Measurements from ENCODE around the gene ASXL3.

The ASXL3 gene

DNA sequence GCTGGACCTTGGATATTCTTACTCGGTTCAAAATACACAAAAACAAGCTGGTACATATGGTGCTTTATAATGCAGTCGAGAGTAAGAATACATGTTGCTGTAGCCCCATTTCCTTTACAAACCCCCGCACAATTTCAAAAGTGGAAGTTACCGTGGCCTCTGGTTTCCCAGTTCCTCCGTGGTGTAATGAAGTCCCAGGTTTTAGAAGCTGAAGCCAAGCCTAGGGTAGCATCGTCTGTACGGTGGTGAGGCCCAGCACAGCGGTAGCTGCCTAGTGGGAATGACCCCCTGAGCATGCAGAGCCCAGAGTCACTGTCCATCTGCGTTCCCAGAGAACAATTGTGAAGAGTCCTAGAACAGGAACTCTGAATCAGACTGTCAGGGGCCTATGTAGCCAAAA is 171.8 kb downstream of the ASXL3 start:
- H3K27ac ChIP-seq = no peak overlapping the region
- H3K4me3 ChIP-seq = no peak overlapping the region
- TF ChIP-seq, protein P1, sequence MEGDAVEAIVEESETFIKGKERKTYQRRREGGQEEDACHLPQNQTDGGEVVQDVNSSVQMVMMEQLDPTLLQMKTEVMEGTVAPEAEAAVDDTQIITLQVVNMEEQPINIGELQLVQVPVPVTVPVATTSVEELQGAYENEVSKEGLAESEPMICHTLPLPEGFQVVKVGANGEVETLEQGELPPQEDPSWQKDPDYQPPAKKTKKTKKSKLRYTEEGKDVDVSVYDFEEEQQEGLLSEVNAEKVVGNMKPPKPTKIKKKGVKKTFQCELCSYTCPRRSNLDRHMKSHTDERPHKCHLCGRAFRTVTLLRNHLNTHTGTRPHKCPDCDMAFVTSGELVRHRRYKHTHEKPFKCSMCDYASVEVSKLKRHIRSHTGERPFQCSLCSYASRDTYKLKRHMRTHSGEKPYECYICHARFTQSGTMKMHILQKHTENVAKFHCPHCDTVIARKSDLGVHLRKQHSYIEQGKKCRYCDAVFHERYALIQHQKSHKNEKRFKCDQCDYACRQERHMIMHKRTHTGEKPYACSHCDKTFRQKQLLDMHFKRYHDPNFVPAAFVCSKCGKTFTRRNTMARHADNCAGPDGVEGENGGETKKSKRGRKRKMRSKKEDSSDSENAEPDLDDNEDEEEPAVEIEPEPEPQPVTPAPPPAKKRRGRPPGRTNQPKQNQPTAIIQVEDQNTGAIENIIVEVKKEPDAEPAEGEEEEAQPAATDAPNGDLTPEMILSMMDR (IDR thresholded peaks at IDR 0.05) = no peak
- no peak for DNase-seq (ENCODE audit: low spot score)

DNA sequence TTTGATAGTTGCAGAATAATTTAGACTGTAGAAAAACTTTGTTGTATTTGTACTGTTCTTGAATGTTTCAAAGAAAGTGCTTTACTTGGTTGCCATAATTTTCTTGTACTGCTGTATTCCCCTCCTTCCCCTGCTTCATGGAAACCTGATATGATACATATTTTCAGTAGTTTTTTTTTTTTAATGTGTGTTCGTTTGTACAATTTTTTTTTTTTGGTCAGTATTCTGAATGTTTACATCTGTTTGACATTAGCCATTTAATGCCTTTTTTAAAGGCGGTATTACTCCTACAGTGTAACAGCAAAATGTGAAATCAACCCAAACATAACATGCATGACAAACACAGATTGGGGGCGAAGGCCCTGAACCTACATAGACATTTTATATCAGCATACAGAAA is 172.3 kb downstream of the ASXL3 start:
- TF ChIP-seq, protein P1 (IDR thresholded peaks at IDR 0.05) = no peak
- no peak for DNase-seq (ENCODE audit: low spot score)
- H3K27ac ChIP-seq = no peak overlapping the region
- no peak overlapping the region for H3K4me3 ChIP-seq

DNA sequence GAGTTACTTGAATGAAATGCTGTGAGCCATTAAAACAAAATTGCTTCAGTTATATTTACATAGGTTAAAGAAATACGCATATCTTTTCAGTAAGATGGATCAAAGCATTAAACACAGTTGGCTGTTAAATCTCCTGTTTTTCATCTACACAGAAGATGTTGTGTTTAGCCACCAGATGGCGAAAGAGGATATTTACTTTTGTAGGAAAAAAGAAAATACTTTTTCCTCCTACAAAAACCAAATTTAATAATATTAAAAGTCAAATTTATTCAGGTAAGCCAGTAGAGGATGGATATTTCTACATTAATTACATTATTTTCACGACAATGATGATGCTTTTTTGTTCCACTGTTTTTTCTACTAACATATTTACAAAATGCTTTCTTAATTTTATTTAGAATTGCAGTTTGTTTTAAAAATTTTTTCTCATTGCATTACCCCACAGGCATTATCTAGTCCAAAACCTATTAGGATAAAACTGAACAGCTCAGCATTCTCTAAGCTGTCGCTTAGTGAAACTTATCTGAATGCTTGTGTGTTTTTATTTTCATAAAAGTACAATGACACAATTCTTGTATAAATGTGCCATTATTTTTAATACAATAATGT is 173.7 kb downstream of the ASXL3 start:
- no peak overlapping the region for H3K4me3 ChIP-seq
- no peak for DNase-seq (ENCODE audit: low spot score)
- TF ChIP-seq, protein P1 (IDR thresholded peaks at IDR 0.05) = no peak
- H3K27ac ChIP-seq = no peak overlapping the region

GRCh38 chr18:33755391-33755790 is 177.4 kb downstream of the ASXL3 start:
- H3K27ac ChIP-seq = no peak overlapping the region
- TF ChIP-seq, protein P1 (IDR thresholded peaks at IDR 0.05) = no peak
- DNase-seq (ENCODE audit: low spot score) = no peak
- H3K4me3 ChIP-seq = no peak overlapping the region

- DNase-seq (ENCODE audit: low spot score) = no peak
- TF ChIP-seq, protein P1 (IDR thresholded peaks at IDR 0.05) = no peak
- H3K4me3 ChIP-seq = no peak overlapping the region
- H3K27ac ChIP-seq = no peak overlapping the region
Measured at GRCh38 chr18:33755931-33756560, 178.0 kb downstream of the ASXL3 start.

DNA sequence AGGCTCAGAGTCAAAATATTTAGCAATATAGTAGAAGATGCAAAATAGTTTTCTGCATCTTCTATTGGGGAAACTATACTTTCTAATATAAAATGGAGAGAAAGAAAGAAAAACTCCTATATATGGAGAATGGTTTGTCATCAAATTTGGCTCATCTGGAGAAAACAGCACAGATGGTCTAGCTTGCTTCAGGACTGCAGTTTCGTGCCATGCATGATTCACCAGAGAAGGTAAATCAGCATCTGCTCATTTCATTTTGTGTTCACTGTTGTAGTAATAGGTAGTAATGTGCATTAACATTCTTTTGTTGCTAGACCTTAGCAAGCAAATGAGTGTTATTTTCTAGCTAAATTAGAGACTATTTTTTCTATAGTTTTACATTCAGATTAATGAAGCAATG is 179.0 kb downstream of the ASXL3 start:
- no peak overlapping the region for H3K4me3 ChIP-seq
- TF ChIP-seq, protein P1 (IDR thresholded peaks at IDR 0.05) = no peak
- DNase-seq (ENCODE audit: low spot score) = no peak
- H3K27ac ChIP-seq = no peak overlapping the region

DNA sequence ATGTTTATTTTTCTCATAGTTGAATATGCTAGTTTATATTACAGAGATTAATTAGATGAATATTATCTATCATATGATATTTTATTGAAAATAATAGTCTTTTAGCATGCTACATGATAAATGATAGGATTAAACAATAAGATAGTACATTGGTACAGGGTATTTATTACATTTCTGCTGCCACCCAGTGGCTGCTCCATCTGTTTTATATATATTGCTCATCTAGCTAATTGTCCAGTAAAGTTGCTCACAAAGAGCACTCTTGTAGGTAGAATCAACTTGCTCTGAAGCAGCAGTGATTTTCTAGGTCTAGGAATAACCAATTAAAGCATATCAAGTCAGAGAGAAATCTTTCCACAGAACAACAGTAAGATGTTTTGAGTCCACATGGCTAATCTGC is 183.3 kb downstream of the ASXL3 start:
- no peak overlapping the region for H3K27ac ChIP-seq
- TF ChIP-seq, protein P1 (IDR thresholded peaks at IDR 0.05) = no peak
- H3K4me3 ChIP-seq = no peak overlapping the region
- no peak for DNase-seq (ENCODE audit: low spot score)
